Thyroid gland (tissue), 4 donors: Measurements from ENCODE around the gene PAXX.

Experiments used
- POLR2A ChIP-seq, 2 donors: fragments of 450-650 bp; IDR thresholded peaks; one replicate each; pipeline ENCODE4 v1.6.1; 2017; ENCODE audit warnings: antibody characterized with exemption in 2 of 2, mild to moderate bottlenecking in 2 of 2, moderate library complexity in 1 of 2
- TF ChIP-seq, protein P1 (sequence below), 6 experiments: fragments of 200-600 bp in 3 of 6; fragments of 450-650 bp in 3 of 6; sonication (generic) in 3 of 6; IDR thresholded peaks; one replicate each; pipeline ENCODE4 v1.5.1; 2016 to 2019; ENCODE audit warnings: antibody characterized with exemption in 6 of 6, mild to moderate bottlenecking in 2 of 6, inconsistent platforms in 1 of 6, moderate library complexity in 1 of 6

DNA sequence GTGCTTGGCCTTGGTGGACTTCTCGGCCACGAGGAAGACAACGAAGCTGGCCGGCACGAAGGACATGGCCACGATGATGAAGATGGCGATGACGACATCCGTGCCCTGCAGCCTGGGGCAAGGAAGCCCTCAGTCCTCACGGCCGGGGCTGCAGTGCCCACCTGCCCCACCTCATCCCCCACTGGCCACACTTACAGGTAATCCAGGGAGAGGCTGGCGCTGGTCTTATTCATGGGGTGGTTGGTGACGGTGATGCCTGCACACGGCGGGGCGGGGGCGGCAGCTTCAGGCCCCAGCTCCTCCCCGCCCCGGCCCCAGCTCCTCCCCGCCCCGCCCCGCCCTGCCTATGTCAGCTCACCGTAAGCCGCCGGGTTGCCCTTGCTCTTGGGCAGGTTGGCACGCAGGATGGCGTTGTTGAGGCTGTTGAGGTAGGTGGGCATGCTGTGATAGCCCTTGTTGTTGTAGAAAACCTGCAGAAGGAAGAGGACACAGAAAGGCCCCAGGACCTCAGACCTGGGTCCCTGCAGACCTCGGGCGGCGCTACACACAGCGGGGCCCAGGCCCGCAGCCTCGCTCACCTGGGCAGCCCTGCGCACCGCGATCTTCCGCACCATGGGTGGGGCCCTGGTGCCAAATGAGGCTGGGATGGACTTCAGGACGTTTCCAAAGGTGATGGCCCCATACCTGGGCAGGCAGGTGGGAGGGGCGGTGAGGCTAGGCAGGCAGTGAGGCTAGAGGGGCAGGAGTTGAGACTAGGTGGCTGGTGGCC, 19.9 kb downstream of the PAXX start:
- TF ChIP-seq, protein P1, sequence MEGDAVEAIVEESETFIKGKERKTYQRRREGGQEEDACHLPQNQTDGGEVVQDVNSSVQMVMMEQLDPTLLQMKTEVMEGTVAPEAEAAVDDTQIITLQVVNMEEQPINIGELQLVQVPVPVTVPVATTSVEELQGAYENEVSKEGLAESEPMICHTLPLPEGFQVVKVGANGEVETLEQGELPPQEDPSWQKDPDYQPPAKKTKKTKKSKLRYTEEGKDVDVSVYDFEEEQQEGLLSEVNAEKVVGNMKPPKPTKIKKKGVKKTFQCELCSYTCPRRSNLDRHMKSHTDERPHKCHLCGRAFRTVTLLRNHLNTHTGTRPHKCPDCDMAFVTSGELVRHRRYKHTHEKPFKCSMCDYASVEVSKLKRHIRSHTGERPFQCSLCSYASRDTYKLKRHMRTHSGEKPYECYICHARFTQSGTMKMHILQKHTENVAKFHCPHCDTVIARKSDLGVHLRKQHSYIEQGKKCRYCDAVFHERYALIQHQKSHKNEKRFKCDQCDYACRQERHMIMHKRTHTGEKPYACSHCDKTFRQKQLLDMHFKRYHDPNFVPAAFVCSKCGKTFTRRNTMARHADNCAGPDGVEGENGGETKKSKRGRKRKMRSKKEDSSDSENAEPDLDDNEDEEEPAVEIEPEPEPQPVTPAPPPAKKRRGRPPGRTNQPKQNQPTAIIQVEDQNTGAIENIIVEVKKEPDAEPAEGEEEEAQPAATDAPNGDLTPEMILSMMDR (IDR thresholded peaks at IDR 0.05), result no peak
- no peak for TF ChIP-seq POLR2A (IDR thresholded peaks at IDR 0.05)
